GM12878 (cell line): ENCODE measurements around the gene TOMM5. TPM values are rescaled to one million over a fixed set of nuclear protein-coding genes. Genes with fewer than 3 reads are reported as not detected.

Experiments
- ATAC-seq: fragments of 200-7000 bp; cut with Tn5 transposase; 3 replicates; pipeline ENCODE4 v1.9.1; 2020; ENCODE audit warnings: mild to moderate bottlenecking, moderate library complexity
- BruUV-seq: library from RNA; stranded (reverse); fragments of 400-500 nt; replicated peaks from 2 replicates; lab custom pipeline; 2021; lab: Mats Ljungman, UMichigan
- CTCF ChIA-PET: fragments of 300-600 bp; sonication (Branson Sonifier 250); formaldehyde crosslinking; extraction: SDS; loops from one replicate; lab custom pipeline; 2021; ENCODE audit warnings: inconsistent platforms; lab: Yijun Ruan, JAX
- POLR2A ChIA-PET: fragments of 350-600 bp; formaldehyde crosslinking; extraction: SDS; loops from one replicate; lab custom pipeline; 2021; ENCODE audit warnings: inconsistent platforms; lab: Charles Lee
- RAD21 ChIA-PET: fragments of 300-600 bp; sonication (Branson Sonifier 250); formaldehyde crosslinking; loops from one replicate; lab custom pipeline; 2023; ENCODE audit warnings: antibody characterized with exemption; ENCODE audit not compliant: unreplicated experiment; lab: Charles Lee
- SMC1A ChIA-PET: fragments of 300-600 bp; sonication (Branson Sonifier 250); formaldehyde crosslinking; loops from one replicate; lab custom pipeline; 2023; ENCODE audit not compliant: unreplicated experiment, uncharacterized antibody; lab: Charles Lee
- DNase-seq: peaks from one replicate; pipeline ENCODE4 v3.0.0-alpha.2; 2011; ENCODE audit warnings: low read depth, low spot score
- FAIRE-seq: peaks from 3 replicates; lab custom pipeline; 2011; peaks lifted over from hg19 to GRCh38; lab: Jason Lieb, UNC
- H2AFZ ChIP-seq: 2 replicates; pipeline ENCODE4 v1.6.0; 2011; ENCODE audit warnings: low read depth, low read length, control low read depth; ENCODE audit not compliant: control insufficient read depth
- H3K27ac ChIP-seq: 2 replicates; pipeline ENCODE4 v1.5.1; 2011; ENCODE audit warnings: control low read depth; ENCODE audit not compliant: control insufficient read depth, insufficient read depth
- H3K27me3 ChIP-seq, 2 experiments: replicated peaks in 1 of 2; 2 replicates each; pipeline versions ENCODE4 v1.6.0 to v1.6.1; 2011; ENCODE audit warnings: low read length in 1 of 2; ENCODE audit not compliant: control insufficient read depth in 2 of 2, insufficient read depth in 2 of 2
- H3K36me3 ChIP-seq, 2 experiments: 2 replicates each; pipeline ENCODE4 v1.5.1; 2011; ENCODE audit warnings: low read length in 1 of 2; ENCODE audit not compliant: control insufficient read depth in 2 of 2, insufficient read depth in 2 of 2
- H3K4me1 ChIP-seq: 2 replicates; pipeline ENCODE4 v1.6.1; 2011; ENCODE audit warnings: mild to moderate bottlenecking, low read length, moderate library complexity, mixed read lengths; ENCODE audit not compliant: control insufficient read depth, insufficient read depth
- H3K4me2 ChIP-seq: 2 replicates; pipeline ENCODE4 v1.6.0; 2011; ENCODE audit warnings: control low read depth; ENCODE audit not compliant: control insufficient read depth, insufficient read depth
- H3K4me3 ChIP-seq: fragments of 200-600 bp; sonication (generic); 2 replicates; pipeline ENCODE4 v1.5.1; 2016
- H3K79me2 ChIP-seq: 2 replicates; pipeline ENCODE4 v1.6.0; 2011; ENCODE audit warnings: low read length; ENCODE audit not compliant: control insufficient read depth, insufficient read depth
- H3K9ac ChIP-seq: 2 replicates; pipeline ENCODE4 v1.8.0; 2011; ENCODE audit warnings: low read length, control low read depth, mixed read lengths; ENCODE audit not compliant: control insufficient read depth, insufficient read depth
- H3K9me3 ChIP-seq: replicated peaks from 3 replicates; pipeline ENCODE4 v1.5.1; 2011; ENCODE audit warnings: mild to moderate bottlenecking, low read length; ENCODE audit not compliant: control insufficient read depth, insufficient read depth
- H4K20me1 ChIP-seq: 2 replicates; pipeline ENCODE4 v1.6.0; 2011; ENCODE audit not compliant: control insufficient read depth, insufficient read depth
- CBX5 ChIP-seq: sonication (generic); IDR thresholded peaks from 2 replicates; pipeline ENCODE4 v1.6.1; 2016; ENCODE audit warnings: low read depth, moderate library complexity, mild to moderate bottlenecking, inconsistent platforms
- FOS ChIP-seq: IDR thresholded peaks from 3 replicates; pipeline ENCODE4 v1.6.1; 2011; ENCODE audit warnings: borderline replicate concordance; ENCODE audit not compliant: insufficient read length; ENCODE audit errors: extremely low read depth
- KLF5 ChIP-seq: fragments of 450-650 bp; IDR thresholded peaks from 2 replicates; pipeline ENCODE4 v1.6.1; 2014; ENCODE audit warnings: mild to moderate bottlenecking; ENCODE audit not compliant: partially characterized antibody
- MTA3 ChIP-seq: IDR thresholded peaks from 2 replicates; pipeline ENCODE4 v1.6.1; 2012; ENCODE audit warnings: low read length, inconsistent platforms, borderline replicate concordance
- TCF12 ChIP-seq: IDR thresholded peaks from 2 replicates; pipeline ENCODE4 v1.6.1; 2011; ENCODE audit warnings: low read depth, mild to moderate bottlenecking, low read length
- TCF3 ChIP-seq: IDR thresholded peaks from 2 replicates; pipeline ENCODE4 v1.6.1; 2012; ENCODE audit warnings: low read depth, mild to moderate bottlenecking, low read length, borderline replicate concordance; ENCODE audit not compliant: insufficient read depth
- WGBS: methylation state at CpG from one replicate; pipeline ENCODE4 v1.1.6; 2016; ENCODE audit warnings: low lambda C conversion rate; ENCODE audit not compliant: insufficient replicate concordance, insufficient coverage; ENCODE audit errors: missing lambda C conversion rate; 5-methylcytosine and 5-hydroxymethylcytosine counted together
- in situ Hi-C: fragments of 300-500 bp; cut with MboI; formaldehyde crosslinking; loops from 9 replicates; pipeline ENCODE4 v1.14.3; 2018; ENCODE audit warnings: mixed read lengths
- intact Hi-C: fragments of 100-400 bp; cut with micrococcal nuclease; formaldehyde crosslinking; loops from one replicate; pipeline ENCODE4 v1.14.2; 2022; ENCODE audit not compliant: unreplicated experiment
- polyA plus RNA-seq, 11 experiments: library from polyadenylated mRNA; depleted of rRNA in 4 of 11; unstranded in 6 of 11; stranded (reverse) in 5 of 11; fragments of >200 nt; fragmentation: Nextera tagmentation in 4 of 11; fragmentation: Illumina TruSeq in 1 of 11; extraction: Ambion mirVana in 4 of 11; extraction: Trizol in 1 of 11; gene quantifications; 1 replicate in 1 of 11; 2 replicates in 10 of 11; pipeline versions ENCODE4 v1.2.1 to v1.2.3, GENCODE V29; 2011 to 2016; ENCODE audit warnings: inconsistent platforms in 2 of 11, missing spikeins in 2 of 11, low read depth in 1 of 11
- total RNA-seq, 4 experiments: library from RNA; depleted of rRNA in 3 of 4; stranded (reverse); fragments of >200 nt in 3 of 4; fragmentation: Illumina TruSeq in 1 of 4; extraction: Trizol in 1 of 4; gene quantifications; 2 replicates each; pipeline versions ENCODE4 v1.2.1 to v1.2.3, GENCODE V29; 2013 to 2021
- TF ChIP-seq, protein P1 (sequence below): fragments of 450-650 bp; IDR thresholded peaks from 2 replicates; pipeline ENCODE4 v1.6.1; 2017; ENCODE audit warnings: mild to moderate bottlenecking, moderate library complexity
- TF ChIP-seq, protein P2 (sequence below): fragments of 450-650 bp; IDR thresholded peaks from 2 replicates; pipeline ENCODE4 v1.6.1; 2014; ENCODE audit warnings: mild to moderate bottlenecking

TOMM5 gene
- total and polyA plus RNA-seq, 10 of the 15 experiments (the other 5 are each of a cell fraction or from before 2014, with no cell fraction given): 152 to 1,143 (median 351) TPM

DNA sequence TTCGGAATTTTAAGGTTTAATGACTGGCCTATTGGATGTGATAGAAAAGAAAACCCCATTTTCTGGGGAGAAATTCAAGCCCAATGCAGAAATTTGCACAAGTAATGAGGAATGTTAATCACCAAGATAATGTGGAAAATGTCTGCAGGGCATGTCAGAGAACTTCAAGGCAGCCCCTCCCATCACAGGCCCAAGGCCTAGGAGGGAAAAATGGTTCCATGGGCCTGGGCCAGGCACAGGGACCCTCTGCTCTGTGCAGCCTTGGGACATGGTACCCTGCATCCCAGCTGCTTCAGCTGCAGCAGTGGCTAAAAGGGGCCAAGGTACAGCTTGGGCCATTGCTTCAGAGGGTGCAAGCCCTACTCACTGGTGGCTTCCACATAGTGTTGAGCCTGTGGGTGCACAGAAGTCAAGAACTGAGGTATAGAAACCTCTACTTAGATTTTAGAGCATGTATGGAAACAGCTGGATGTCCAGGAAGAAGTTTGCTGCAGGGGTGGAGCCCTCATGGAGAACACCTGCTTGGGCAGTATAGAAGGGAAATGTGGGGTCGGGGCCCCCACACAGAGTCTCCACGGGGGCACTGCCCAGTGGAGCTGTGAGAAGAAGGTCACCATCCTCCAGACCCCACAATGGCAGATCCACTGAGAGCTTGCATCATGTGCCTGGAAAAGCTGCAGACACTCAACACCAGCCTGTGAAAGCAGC is 28.4 kb downstream of the TOMM5 start:
- Histone ChIP-seq H2AFZ (no peak overlapping the region), H3K4me1 (peaks cover 52% of the 10 kb centered on the region), H3K4me3 (no peak overlapping the region), H3K36me3 (no peaks in the 10 kb centered on the region; a peak in 1 of 4 replicates), H3K27me3 (no peaks in the 10 kb centered on the region), H4K20me1 (no peaks in the 10 kb centered on the region), H3K27ac (peak overlapping the region; percentile 95; the same call in 1 of the 2 replicates), H3K9ac (no peak overlapping the region), H3K79me2 (peaks cover 12% of the 10 kb centered on the region), H3K9me3 (peaks cover 18% of the 10 kb centered on the region; the same call in 2 of the 3 replicates), H3K4me2 (no peak overlapping the region)
- TF ChIP-seq, protein P1, sequence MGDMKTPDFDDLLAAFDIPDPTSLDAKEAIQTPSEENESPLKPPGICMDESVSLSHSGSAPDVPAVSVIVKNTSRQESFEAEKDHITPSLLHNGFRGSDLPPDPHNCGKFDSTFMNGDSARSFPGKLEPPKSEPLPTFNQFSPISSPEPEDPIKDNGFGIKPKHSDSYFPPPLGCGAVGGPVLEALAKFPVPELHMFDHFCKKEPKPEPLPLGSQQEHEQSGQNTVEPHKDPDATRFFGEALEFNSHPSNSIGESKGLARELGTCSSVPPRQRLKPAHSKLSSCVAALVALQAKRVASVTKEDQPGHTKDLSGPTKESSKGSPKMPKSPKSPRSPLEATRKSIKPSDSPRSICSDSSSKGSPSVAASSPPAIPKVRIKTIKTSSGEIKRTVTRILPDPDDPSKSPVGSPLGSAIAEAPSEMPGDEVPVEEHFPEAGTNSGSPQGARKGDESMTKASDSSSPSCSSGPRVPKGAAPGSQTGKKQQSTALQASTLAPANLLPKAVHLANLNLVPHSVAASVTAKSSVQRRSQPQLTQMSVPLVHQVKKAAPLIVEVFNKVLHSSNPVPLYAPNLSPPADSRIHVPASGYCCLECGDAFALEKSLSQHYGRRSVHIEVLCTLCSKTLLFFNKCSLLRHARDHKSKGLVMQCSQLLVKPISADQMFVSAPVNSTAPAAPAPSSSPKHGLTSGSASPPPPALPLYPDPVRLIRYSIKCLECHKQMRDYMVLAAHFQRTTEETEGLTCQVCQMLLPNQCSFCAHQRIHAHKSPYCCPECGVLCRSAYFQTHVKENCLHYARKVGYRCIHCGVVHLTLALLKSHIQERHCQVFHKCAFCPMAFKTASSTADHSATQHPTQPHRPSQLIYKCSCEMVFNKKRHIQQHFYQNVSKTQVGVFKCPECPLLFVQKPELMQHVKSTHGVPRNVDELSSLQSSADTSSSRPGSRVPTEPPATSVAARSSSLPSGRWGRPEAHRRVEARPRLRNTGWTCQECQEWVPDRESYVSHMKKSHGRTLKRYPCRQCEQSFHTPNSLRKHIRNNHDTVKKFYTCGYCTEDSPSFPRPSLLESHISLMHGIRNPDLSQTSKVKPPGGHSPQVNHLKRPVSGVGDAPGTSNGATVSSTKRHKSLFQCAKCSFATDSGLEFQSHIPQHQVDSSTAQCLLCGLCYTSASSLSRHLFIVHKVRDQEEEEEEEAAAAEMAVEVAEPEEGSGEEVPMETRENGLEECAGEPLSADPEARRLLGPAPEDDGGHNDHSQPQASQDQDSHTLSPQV: no peak
- TF ChIP-seq MTA3 (no peak), TCF12 (peak; percentile 21; the same call in 1 of the 2 replicates), CBX5 (peak; percentile 92), TCF3 (0 out of 2 replicates have a peak, but pooled peaks have one; percentile 55), KLF5 (peak; percentile 44), FOS (no peak)
- TF ChIP-seq, protein P2, sequence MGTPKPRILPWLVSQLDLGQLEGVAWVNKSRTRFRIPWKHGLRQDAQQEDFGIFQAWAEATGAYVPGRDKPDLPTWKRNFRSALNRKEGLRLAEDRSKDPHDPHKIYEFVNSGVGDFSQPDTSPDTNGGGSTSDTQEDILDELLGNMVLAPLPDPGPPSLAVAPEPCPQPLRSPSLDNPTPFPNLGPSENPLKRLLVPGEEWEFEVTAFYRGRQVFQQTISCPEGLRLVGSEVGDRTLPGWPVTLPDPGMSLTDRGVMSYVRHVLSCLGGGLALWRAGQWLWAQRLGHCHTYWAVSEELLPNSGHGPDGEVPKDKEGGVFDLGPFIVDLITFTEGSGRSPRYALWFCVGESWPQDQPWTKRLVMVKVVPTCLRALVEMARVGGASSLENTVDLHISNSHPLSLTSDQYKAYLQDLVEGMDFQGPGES: no peak
- intact Hi-C loops: no loop called here
- FAIRE-seq (no peak), ATAC-seq (no peak), DNase-seq (no peak)
- ChIA-PET SMC1A (interaction anchor here (2.9 kb wide), 1 partner anchor 28 kb away, joined by 10 read pairs; the partner anchor contains the start of gene TOMM5), POLR2A (interaction anchor here (0.6 to 2.0 kb wide), 2 partner anchors 78 to 1171 kb away, joined by 3 to 4 read pairs; partner anchors contain the start of gene POLR1E), CTCF (interaction anchor here (3.7 kb wide), 1 partner anchor 12 kb away, joined by 18 read pairs; the partner anchor contains the start of gene FBXO10), RAD21 (no interaction called here)
- 33% methylated on average over 3 of the region's 3 CpGs for WGBS
- no TSS peak for BruUV-seq
- in situ Hi-C loops: no loop called here
